Osteoblast (primary cell): Measurements from ENCODE around the gene SMARCD3. TPM values are rescaled to one million over a fixed set of nuclear protein-coding genes. Genes with fewer than 3 reads are reported as not detected.
A peak's percentile ranks its signal among the peaks of the same experiment; 100 is the strongest.

Experiments used
- DNase-seq: peaks from one replicate; pipeline ENCODE4 v3.0.0; 2011; ENCODE audit warnings: low spot score, mixed read lengths; ENCODE audit not compliant: insufficient read length; ENCODE audit errors: missing footprints
- H2AFZ ChIP-seq: 2 replicates; pipeline ENCODE4 v1.6.0; 2011; ENCODE audit warnings: mild to moderate bottlenecking, low read length
- H3K27ac ChIP-seq: 2 replicates; pipeline ENCODE4 v1.5.1; 2011; ENCODE audit warnings: mild to moderate bottlenecking, low read depth, low read length, moderate library complexity
- H3K27me3 ChIP-seq: 2 replicates; pipeline ENCODE4 v1.6.0; 2012; ENCODE audit warnings: mild to moderate bottlenecking, control low read depth, inconsistent platforms, low read length, moderate library complexity; ENCODE audit not compliant: insufficient read depth
- H3K36me3 ChIP-seq: 2 replicates; pipeline ENCODE4 v1.5.1; 2011; ENCODE audit warnings: mild to moderate bottlenecking, low read length, control low read depth, moderate library complexity; ENCODE audit not compliant: insufficient read depth
- H3K4me1 ChIP-seq: 2 replicates; pipeline ENCODE4 v1.5.1; 2011; ENCODE audit warnings: mild to moderate bottlenecking, low read length, control low read depth, moderate library complexity; ENCODE audit not compliant: insufficient read depth
- H3K4me2 ChIP-seq: 2 replicates; pipeline ENCODE4 v1.6.0; 2011; ENCODE audit warnings: mild to moderate bottlenecking, low read length; ENCODE audit not compliant: insufficient read depth
- H3K4me3 ChIP-seq: fragments of 200-600 bp; sonication (generic); 3 replicates; pipeline ENCODE4 v1.5.1; 2012; ENCODE audit warnings: mild to moderate bottlenecking, low read length, inconsistent platforms; ENCODE audit not compliant: insufficient read depth
- H3K79me2 ChIP-seq: 2 replicates; pipeline ENCODE4 v1.6.0; 2012; ENCODE audit warnings: mild to moderate bottlenecking, low read length, control low read depth, inconsistent platforms; ENCODE audit not compliant: insufficient read depth
- H3K9me3 ChIP-seq: 2 replicates; pipeline ENCODE4 v1.5.1; 2011; ENCODE audit warnings: low read depth, low read length, control low read depth
- H4K20me1 ChIP-seq: 2 replicates; pipeline ENCODE4 v1.6.0; 2012; ENCODE audit warnings: mild to moderate bottlenecking, low read length, control low read depth; ENCODE audit not compliant: insufficient read depth
- total RNA-seq: library from RNA; depleted of rRNA; stranded (reverse); fragments of >200 nt; gene quantifications from 2 replicates; pipeline ENCODE4 v1.2.3, GENCODE V29; 2012
- TF ChIP-seq, protein P1 (sequence below): IDR thresholded peaks from 2 replicates; pipeline ENCODE4 v1.5.1; 2011; ENCODE audit warnings: mild to moderate bottlenecking, low read depth, low read length, moderate library complexity; ENCODE audit errors: extremely low read depth

The SMARCD3 gene
- total RNA-seq, 1 donor, result 40.2 TPM

DNA sequence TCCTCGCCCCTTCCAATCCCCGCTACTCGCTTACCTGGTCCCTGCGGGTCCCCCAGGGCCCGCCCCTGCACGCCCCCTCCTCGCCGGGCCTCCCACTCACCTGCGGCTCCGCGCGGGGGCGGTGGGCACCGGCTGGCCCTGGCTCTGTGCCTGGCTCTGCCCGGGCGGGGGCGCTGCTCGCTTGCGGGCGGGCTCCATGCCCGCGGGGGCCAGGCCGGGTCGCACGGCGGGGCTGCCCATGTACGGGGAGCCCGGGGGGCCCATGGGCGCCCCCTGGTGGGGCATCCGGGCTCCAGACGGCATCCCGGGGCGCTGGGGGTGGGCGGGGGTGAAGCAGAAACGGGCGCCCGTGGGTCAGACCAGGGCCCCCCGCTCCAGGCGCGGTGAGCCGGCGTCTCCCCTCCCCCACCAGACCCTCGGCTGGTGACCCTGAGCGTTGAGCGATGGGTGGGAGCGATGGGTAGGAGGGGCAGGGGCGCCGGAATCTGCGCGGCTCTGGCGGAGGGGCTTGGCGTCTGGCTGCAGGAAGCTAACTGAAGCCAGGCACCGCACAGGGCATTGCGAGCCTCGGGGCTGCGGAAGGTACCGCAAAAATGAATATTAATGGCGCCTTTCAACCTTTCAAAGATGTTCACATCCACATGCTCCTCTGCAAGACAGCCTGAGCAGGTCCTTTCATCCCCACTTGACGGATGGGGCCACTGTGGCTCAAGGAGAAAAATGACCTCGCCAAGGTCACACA, 3.0 kb downstream of the SMARCD3 start:
- H4K20me1 ChIP-seq, result peaks cover 35% of the 10 kb centered on the region
- peaks cover 41% of the 10 kb centered on the region for H3K4me1 ChIP-seq
- no peak overlapping the region for H2AFZ ChIP-seq
- no peaks in the 10 kb centered on the region for H3K27me3 ChIP-seq
- no peak overlapping the region for H3K27ac ChIP-seq
- H3K79me2 ChIP-seq, result peaks cover 14% of the 10 kb centered on the region
- H3K36me3 ChIP-seq, result peaks cover 26% of the 10 kb centered on the region
- H3K9me3 ChIP-seq, result no peaks in the 10 kb centered on the region
- peak overlapping the region; percentile 67 for H3K4me2 ChIP-seq
- peak; percentile 99 for DNase-seq
- peak overlapping the region; percentile 59 for H3K4me3 ChIP-seq
- TF ChIP-seq, protein P1, sequence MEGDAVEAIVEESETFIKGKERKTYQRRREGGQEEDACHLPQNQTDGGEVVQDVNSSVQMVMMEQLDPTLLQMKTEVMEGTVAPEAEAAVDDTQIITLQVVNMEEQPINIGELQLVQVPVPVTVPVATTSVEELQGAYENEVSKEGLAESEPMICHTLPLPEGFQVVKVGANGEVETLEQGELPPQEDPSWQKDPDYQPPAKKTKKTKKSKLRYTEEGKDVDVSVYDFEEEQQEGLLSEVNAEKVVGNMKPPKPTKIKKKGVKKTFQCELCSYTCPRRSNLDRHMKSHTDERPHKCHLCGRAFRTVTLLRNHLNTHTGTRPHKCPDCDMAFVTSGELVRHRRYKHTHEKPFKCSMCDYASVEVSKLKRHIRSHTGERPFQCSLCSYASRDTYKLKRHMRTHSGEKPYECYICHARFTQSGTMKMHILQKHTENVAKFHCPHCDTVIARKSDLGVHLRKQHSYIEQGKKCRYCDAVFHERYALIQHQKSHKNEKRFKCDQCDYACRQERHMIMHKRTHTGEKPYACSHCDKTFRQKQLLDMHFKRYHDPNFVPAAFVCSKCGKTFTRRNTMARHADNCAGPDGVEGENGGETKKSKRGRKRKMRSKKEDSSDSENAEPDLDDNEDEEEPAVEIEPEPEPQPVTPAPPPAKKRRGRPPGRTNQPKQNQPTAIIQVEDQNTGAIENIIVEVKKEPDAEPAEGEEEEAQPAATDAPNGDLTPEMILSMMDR, result peak; percentile 35

DNA sequence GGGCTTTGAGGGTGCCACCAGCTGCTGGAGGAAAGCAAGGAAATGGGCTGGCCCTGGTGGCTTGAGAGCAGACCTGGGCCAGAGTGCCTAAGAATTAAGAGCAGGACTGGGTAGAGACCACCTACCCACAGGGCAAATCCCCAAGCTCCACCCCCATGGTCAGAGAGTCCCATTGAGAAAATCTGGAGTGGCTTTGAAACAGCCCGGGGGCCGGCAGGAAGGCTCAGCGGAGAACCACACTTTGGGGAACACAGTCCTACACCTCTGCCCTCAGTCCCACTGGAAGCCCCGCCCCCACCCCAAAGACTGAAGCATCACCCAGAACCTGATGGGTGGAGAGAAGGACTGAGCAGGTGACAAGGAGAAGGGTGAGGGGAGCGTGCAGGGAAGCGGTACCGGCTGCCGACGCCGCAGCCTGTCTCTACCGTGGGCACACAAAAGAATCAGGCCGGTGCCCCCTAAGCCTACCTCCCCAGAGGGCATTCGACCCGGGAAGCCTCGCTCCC, 3.6 kb downstream of the SMARCD3 start:
- peak; percentile 85 for DNase-seq
- peaks cover 32% of the 10 kb centered on the region for H3K36me3 ChIP-seq
- H2AFZ ChIP-seq, result no peak overlapping the region
- H3K79me2 ChIP-seq, result peaks cover 18% of the 10 kb centered on the region
- TF ChIP-seq, protein P1, result no peak
- peaks cover 37% of the 10 kb centered on the region for H4K20me1 ChIP-seq
- H3K4me1 ChIP-seq, result peaks cover 39% of the 10 kb centered on the region
- H3K4me3 ChIP-seq, result peak overlapping the region; percentile 59
- H3K4me2 ChIP-seq, result peak overlapping the region; percentile 67
- no peaks in the 10 kb centered on the region for H3K9me3 ChIP-seq
- no peak overlapping the region for H3K27ac ChIP-seq
- H3K27me3 ChIP-seq, result no peaks in the 10 kb centered on the region

DNA sequence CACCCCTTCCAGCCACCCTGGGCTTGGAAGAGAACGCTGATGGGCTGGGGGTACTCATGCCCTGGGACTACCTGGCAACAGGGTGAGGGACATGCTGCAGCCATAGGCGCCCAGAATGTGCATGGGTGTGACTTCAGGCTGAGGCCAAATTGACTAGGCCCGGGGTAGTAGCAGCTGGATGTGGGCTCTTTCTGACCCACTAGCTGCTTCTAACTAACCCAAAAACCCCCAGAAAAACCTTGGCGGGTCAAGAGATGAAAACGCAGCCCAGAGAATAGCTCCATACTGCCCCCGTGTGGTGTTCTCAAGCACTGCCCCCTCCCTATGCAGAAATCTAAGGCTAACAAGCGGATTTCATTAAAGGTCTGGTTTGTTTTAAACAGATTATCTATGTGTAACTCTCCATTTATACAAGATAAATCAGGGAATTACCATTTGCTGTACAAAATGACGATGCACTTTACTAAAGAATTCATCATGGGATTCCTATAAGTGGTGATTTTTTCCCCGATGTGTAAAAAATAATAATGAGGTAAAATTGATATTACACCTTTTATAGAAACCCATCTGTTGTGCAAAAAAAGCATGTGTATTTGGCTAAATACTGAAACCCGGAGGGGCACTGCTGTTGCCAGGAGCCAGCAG, 4.2 kb downstream of the SMARCD3 start:
- H3K79me2 ChIP-seq, result peaks cover 23% of the 10 kb centered on the region
- TF ChIP-seq, protein P1, result peak; percentile 96
- DNase-seq, result peak; percentile 98
- peaks cover 37% of the 10 kb centered on the region for H3K36me3 ChIP-seq
- no peak overlapping the region for H3K4me3 ChIP-seq
- no peaks in the 10 kb centered on the region for H3K9me3 ChIP-seq
- H3K4me2 ChIP-seq, result peak overlapping the region; percentile 67
- no peak overlapping the region for H2AFZ ChIP-seq
- H4K20me1 ChIP-seq, result peaks cover 41% of the 10 kb centered on the region
- H3K4me1 ChIP-seq, result peaks cover 35% of the 10 kb centered on the region
- no peak overlapping the region for H3K27ac ChIP-seq
- H3K27me3 ChIP-seq, result no peaks in the 10 kb centered on the region
